NCI-H1930 (cell line): Measurements from ENCODE around the gene KRAS.

Source experiments
- DNase-seq, 2 experiments: peaks; one replicate each; lab custom pipeline; 2025; lab: John Stamatoyannopoulos, UW

Gene KRAS

GRCh38 chr12:25194722-25195055 lies 56.0 kb downstream of the KRAS start:
- DNase-seq, result no peak

GRCh38 chr12:25194214-25194613 lies 56.5 kb downstream of the KRAS start:
- no peak for DNase-seq

- DNase-seq, result no peak
Observed at GRCh38 chr12:25190793-25191192, 59.9 kb downstream of the KRAS start.

GRCh38 chr12:25189656-25190055 lies 61.1 kb downstream of the KRAS start:
- no peak for DNase-seq

GRCh38 chr12:25187781-25188180 lies 62.9 kb downstream of the KRAS start:
- DNase-seq, result no peak

- DNase-seq, result no peak
Observed at GRCh38 chr12:25186788-25187402, 63.8 kb downstream of the KRAS start.

- no peak for DNase-seq
Observed at GRCh38 chr12:25186038-25186787, 64.5 kb downstream of the KRAS start.

- DNase-seq, result no peak
Observed at GRCh38 chr12:25184132-25184531, 66.6 kb downstream of the KRAS start.

GRCh38 chr12:25182765-25183164 lies 68.0 kb downstream of the KRAS start:
- no peak for DNase-seq

- no peak for DNase-seq
Observed at GRCh38 chr12:25162866-25163265, 87.9 kb downstream of the KRAS start.

GRCh38 chr12:25156061-25156460 lies 94.7 kb downstream of the KRAS start:
- DNase-seq, result no peak

GRCh38 chr12:25155022-25155576 lies 95.6 kb downstream of the KRAS start:
- no peak for DNase-seq
